OCI-LY7 (cell line): ENCODE data around the gene KRT38.

Experiments
- EZH2phosphoT487 ChIP-seq: fragments of 200-600 bp; sonication (generic); IDR thresholded peaks from 2 replicates; pipeline ENCODE4 v1.6.1; 2018; ENCODE audit warnings: low read depth, borderline replicate concordance, mild to moderate bottlenecking, mixed run types, antibody characterized with exemption, low read length, moderate library complexity, mixed read lengths
- TF ChIP-seq, protein P1 (sequence below): fragments of 200-600 bp; sonication (generic); conservative IDR thresholded peaks from 2 replicates; pipeline ENCODE4 v1.5.1; 2014; ENCODE audit warnings: mild to moderate bottlenecking, antibody characterized with exemption, low read length, moderate library complexity, mixed read lengths

DNA sequence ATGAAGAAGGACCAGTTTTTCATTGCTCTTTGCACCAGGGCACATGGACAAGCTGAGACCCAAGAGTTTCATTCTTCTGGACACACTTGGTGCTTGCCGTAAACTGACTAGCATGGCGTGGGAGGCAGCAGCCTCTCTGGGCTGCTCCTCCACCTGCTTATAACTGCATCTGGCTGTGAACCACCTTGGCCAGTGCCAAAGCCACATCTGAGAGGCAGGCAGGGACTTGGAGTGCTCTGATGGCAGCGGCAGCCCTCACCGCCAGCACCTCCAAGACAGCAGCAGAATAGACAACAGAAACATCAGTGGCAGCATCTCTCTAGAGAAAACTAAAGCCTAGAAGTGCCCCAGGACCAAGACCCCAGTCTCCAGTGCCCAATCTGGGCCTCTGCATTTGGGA, 21.1 kb downstream of the KRT38 start:
- TF ChIP-seq, protein P1, sequence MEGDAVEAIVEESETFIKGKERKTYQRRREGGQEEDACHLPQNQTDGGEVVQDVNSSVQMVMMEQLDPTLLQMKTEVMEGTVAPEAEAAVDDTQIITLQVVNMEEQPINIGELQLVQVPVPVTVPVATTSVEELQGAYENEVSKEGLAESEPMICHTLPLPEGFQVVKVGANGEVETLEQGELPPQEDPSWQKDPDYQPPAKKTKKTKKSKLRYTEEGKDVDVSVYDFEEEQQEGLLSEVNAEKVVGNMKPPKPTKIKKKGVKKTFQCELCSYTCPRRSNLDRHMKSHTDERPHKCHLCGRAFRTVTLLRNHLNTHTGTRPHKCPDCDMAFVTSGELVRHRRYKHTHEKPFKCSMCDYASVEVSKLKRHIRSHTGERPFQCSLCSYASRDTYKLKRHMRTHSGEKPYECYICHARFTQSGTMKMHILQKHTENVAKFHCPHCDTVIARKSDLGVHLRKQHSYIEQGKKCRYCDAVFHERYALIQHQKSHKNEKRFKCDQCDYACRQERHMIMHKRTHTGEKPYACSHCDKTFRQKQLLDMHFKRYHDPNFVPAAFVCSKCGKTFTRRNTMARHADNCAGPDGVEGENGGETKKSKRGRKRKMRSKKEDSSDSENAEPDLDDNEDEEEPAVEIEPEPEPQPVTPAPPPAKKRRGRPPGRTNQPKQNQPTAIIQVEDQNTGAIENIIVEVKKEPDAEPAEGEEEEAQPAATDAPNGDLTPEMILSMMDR = no peak
- no peak for TF ChIP-seq EZH2phosphoT487
